Measurements from ENCODE around the gene TREH. TPM values are rescaled to one million over a fixed set of nuclear protein-coding genes. Genes with fewer than 3 reads are reported as not detected.

The TREH gene
- polyA plus RNA-seq, 1 of the 3 experiments (the other 2 are of a cell fraction) = not detected

- H3F3A ChIP-seq (replicated peaks; ENCODE audit: insufficient read depth) = peaks cover 20% of the 10 kb centered on the region
- H3K9me3 ChIP-seq = no peaks in the 10 kb centered on the region
- ChIA-PET CTCF (interaction anchor here (1.8 to 9.6 kb wide), 4 partner anchors 27 to 265 kb away, joined by 4 to 144 read pairs (median 17); no protein-coding TSS in a partner anchor), POLR2A (no interaction called here)
- 83% methylated on average over 4 of the region's 4 CpGs for WGBS (ENCODE audit: low lambda C conversion rate)
- no peaks in the 10 kb centered on the region for H3K9me2 ChIP-seq
- H3K36me3 ChIP-seq (replicated peaks in 1 of 2; ENCODE audit: control insufficient read depth in 1 of 2, insufficient read depth in 2 of 2, low read length in 1 of 2) = no peaks in the 10 kb centered on the region
- H2AFZ ChIP-seq (ENCODE audit: low read depth) = no peak overlapping the region
- H3K9ac ChIP-seq = no peak overlapping the region
- H3K79me2 ChIP-seq (ENCODE audit: insufficient read depth) = no peaks in the 10 kb centered on the region
- no peaks in the 10 kb centered on the region for H3K27me3 ChIP-seq (ENCODE audit: insufficient read depth)
- no peak for DNase-seq
- H3K4me2 ChIP-seq = no peak overlapping the region
- H3K4me1 ChIP-seq (ENCODE audit: control insufficient read depth in 1 of 2, insufficient read depth in 2 of 2, low read depth in 1 of 2, low read length in 1 of 2) = peaks cover 0 to 12% of the 10 kb centered on the region in 2 experiments; a peak in 1 of 4 replicates
- no peak overlapping the region for H3K27ac ChIP-seq (ENCODE audit: low read depth in 2 of 2, low read length in 1 of 2)
- peaks cover 4% of the 10 kb centered on the region for H4K20me1 ChIP-seq (ENCODE audit: insufficient read depth)
- H3K4me3 ChIP-seq (ENCODE audit: low read depth in 2 of 2, low read length in 1 of 2) = no peak overlapping the region
- no peak for TF ChIP-seq GABPA (IDR thresholded peaks at IDR 0.05; ENCODE audit: low read depth)
- no peak for TF ChIP-seq SIN3A (IDR thresholded peaks at IDR 0.05; ENCODE audit: borderline replicate concordance, low read depth, low read length)
- no peak for TF ChIP-seq FOXJ3 (CRISPR knock-in tag; IDR thresholded peaks at IDR 0.05)
- no peak for TF ChIP-seq CTCF (IDR thresholded peaks at IDR 0.05)
- no peak for TF ChIP-seq USF1 (IDR thresholded peaks at IDR 0.05; ENCODE audit: borderline replicate concordance, low read depth)
- no peak for TF ChIP-seq JUND (IDR thresholded peaks at IDR 0.05)
- TF ChIP-seq MEF2A (IDR thresholded peaks at IDR 0.05; ENCODE audit: borderline replicate concordance, low read depth) = no peak
- TF ChIP-seq EP300 (IDR thresholded peaks at IDR 0.05; ENCODE audit: borderline replicate concordance in 1 of 2, low read depth in 1 of 2, low read length in 1 of 2) = no peak
Measured at GRCh38 chr11:118663381-118663780, 16.1 kb downstream of the TREH start.

GRCh38 chr11:118662401-118663271, 16.8 kb downstream of the TREH start:
- ChIA-PET POLR2A (no interaction called here), CTCF (interaction anchor here (1.8 to 9.6 kb wide), 4 partner anchors 10 to 265 kb away, joined by 4 to 144 read pairs (median 28); no protein-coding TSS in a partner anchor)
- no peaks in the 10 kb centered on the region for H3K9me2 ChIP-seq
- no peak overlapping the region for H3K4me3 ChIP-seq (ENCODE audit: low read depth in 2 of 2, low read length in 1 of 2)
- peaks cover 0 to 12% of the 10 kb centered on the region in 2 experiments; a peak in 1 of 4 replicates for H3K4me1 ChIP-seq (ENCODE audit: control insufficient read depth in 1 of 2, insufficient read depth in 2 of 2, low read depth in 1 of 2, low read length in 1 of 2)
- no peak overlapping the region for H3K9ac ChIP-seq
- H3K36me3 ChIP-seq (replicated peaks in 1 of 2; ENCODE audit: control insufficient read depth in 1 of 2, insufficient read depth in 2 of 2, low read length in 1 of 2) = peaks cover 0 to 3% of the 10 kb centered on the region in 2 experiments
- H3K27me3 ChIP-seq (ENCODE audit: insufficient read depth) = no peaks in the 10 kb centered on the region
- no peak for TF ChIP-seq JUND (IDR thresholded peaks at IDR 0.05)
- no peak for TF ChIP-seq TAF1 (IDR thresholded peaks at IDR 0.05; ENCODE audit: borderline replicate concordance, low read depth, low read length)
- no peak for TF ChIP-seq NFIC (IDR thresholded peaks at IDR 0.05; ENCODE audit: borderline replicate concordance)
- no peak for DNase-seq
- peaks cover 24% of the 10 kb centered on the region for H3F3A ChIP-seq (replicated peaks; ENCODE audit: insufficient read depth)
- no peak overlapping the region for H3K27ac ChIP-seq (ENCODE audit: low read depth in 2 of 2, low read length in 1 of 2)
- H3K79me2 ChIP-seq (ENCODE audit: insufficient read depth) = no peaks in the 10 kb centered on the region
- H3K9me3 ChIP-seq = no peaks in the 10 kb centered on the region
- no peak overlapping the region for H2AFZ ChIP-seq (ENCODE audit: low read depth)
- WGBS (ENCODE audit: low lambda C conversion rate) = 91% methylated on average over 6 of the region's 8 CpGs
- no peak overlapping the region for H3K4me2 ChIP-seq
- peaks cover 4% of the 10 kb centered on the region for H4K20me1 ChIP-seq (ENCODE audit: insufficient read depth)

Measured in SK-N-SH (cell line).